ENCODE data around the gene FANK1. TPM values are rescaled to one million over a fixed set of nuclear protein-coding genes. Genes with fewer than 3 reads are reported as not detected.
"Not testable (repeated sequence)": the region's sequence is repeated elsewhere in the genome, so short reads cannot be mapped to it uniquely, and the experiment has no call there.

Gene FANK1
- total and polyA plus RNA-seq, 2 donors from 2014 or later: 8.6 to 13.4 TPM

GRCh38 chr10:125892402-125892801 is 4.0 kb upstream of the FANK1 start:
- H3K4me1 ChIP-seq (ENCODE audit: control insufficient read depth in 2 of 3, insufficient read depth in 2 of 3, low read depth in 1 of 3, low read length in 3 of 3); intact Hi-C loops (cut with DNase I); H3K27ac ChIP-seq (ENCODE audit: low read depth in 2 of 2, low read length in 2 of 2); DNase-seq; H3K9ac ChIP-seq (ENCODE audit: low read length in 3 of 3); FAIRE-seq; H3K36me3 ChIP-seq (ENCODE audit: control insufficient read depth in 2 of 3, insufficient read depth in 3 of 3, low read length in 3 of 3); H3K9me3 ChIP-seq (ENCODE audit: control insufficient read depth in 2 of 3, insufficient read depth in 1 of 3, low read length in 3 of 3); H3K27me3 ChIP-seq (ENCODE audit: control insufficient read depth, insufficient read depth, low read length); H3K4me3 ChIP-seq (ENCODE audit: low read length in 3 of 3): not testable (repeated sequence)

GRCh38 chr10:125894176-125894575 is 2.2 kb upstream of the FANK1 start:
- intact Hi-C loops (cut with DNase I); H3K9me3 ChIP-seq (ENCODE audit: control insufficient read depth in 2 of 3, insufficient read depth in 1 of 3, low read length in 3 of 3); DNase-seq; H3K27me3 ChIP-seq (ENCODE audit: control insufficient read depth, insufficient read depth, low read length); H3K27ac ChIP-seq (ENCODE audit: low read depth in 2 of 2, low read length in 2 of 2); H3K4me1 ChIP-seq (ENCODE audit: control insufficient read depth in 2 of 3, insufficient read depth in 2 of 3, low read depth in 1 of 3, low read length in 3 of 3); H3K4me3 ChIP-seq (ENCODE audit: low read length in 3 of 3); H3K9ac ChIP-seq (ENCODE audit: low read length in 3 of 3); FAIRE-seq; H3K36me3 ChIP-seq (ENCODE audit: control insufficient read depth in 2 of 3, insufficient read depth in 3 of 3, low read length in 3 of 3): not testable (repeated sequence)

- Histone ChIP-seq H3K9ac (ENCODE audit: low read length in 3 of 3) (peak overlapping the region; percentile 49 to 73 (median 61)), H3K4me3 (ENCODE audit: low read length in 3 of 3) (peak overlapping the region; percentile 60 to 71 (median 65)), H3K27ac (ENCODE audit: low read depth in 2 of 2, low read length in 2 of 2) (peak overlapping the region; percentile 37 to 57)
- DNase-seq: peak; percentile 76 to 89 (median 81)
- H3K27me3 ChIP-seq (ENCODE audit: control insufficient read depth, insufficient read depth, low read length); H3K9me3 ChIP-seq (ENCODE audit: control insufficient read depth in 2 of 3, insufficient read depth in 1 of 3, low read length in 3 of 3); FAIRE-seq; H3K36me3 ChIP-seq (ENCODE audit: control insufficient read depth in 2 of 3, insufficient read depth in 3 of 3, low read length in 3 of 3); H3K4me1 ChIP-seq (ENCODE audit: control insufficient read depth in 2 of 3, insufficient read depth in 2 of 3, low read depth in 1 of 3, low read length in 3 of 3); intact Hi-C loops (cut with DNase I): not testable (repeated sequence)
Measured at GRCh38 chr10:125895130-125896087, 955 bp upstream of the FANK1 start.

GRCh38 chr10:125897317-125897716 is 953 bp downstream of the FANK1 start:
- H3K9me3 ChIP-seq (ENCODE audit: control insufficient read depth in 2 of 3, insufficient read depth in 1 of 3, low read length in 3 of 3); H3K4me1 ChIP-seq (ENCODE audit: control insufficient read depth in 2 of 3, insufficient read depth in 2 of 3, low read depth in 1 of 3, low read length in 3 of 3); H3K27me3 ChIP-seq (ENCODE audit: control insufficient read depth, insufficient read depth, low read length); H3K9ac ChIP-seq (ENCODE audit: low read length in 3 of 3); DNase-seq; FAIRE-seq; H3K36me3 ChIP-seq (ENCODE audit: control insufficient read depth in 2 of 3, insufficient read depth in 3 of 3, low read length in 3 of 3); intact Hi-C loops (cut with DNase I); H3K27ac ChIP-seq (ENCODE audit: low read depth in 2 of 2, low read length in 2 of 2): not testable (repeated sequence)
- peak overlapping the region in 1 of 3 donors; percentile 70 for H3K4me3 ChIP-seq (ENCODE audit: low read length in 3 of 3)

GRCh38 chr10:125900963-125901362 is 4.6 kb downstream of the FANK1 start:
- H3K4me3 ChIP-seq (ENCODE audit: low read length in 3 of 3); H3K27me3 ChIP-seq (ENCODE audit: control insufficient read depth, insufficient read depth, low read length); H3K9ac ChIP-seq (ENCODE audit: low read length in 3 of 3); H3K36me3 ChIP-seq (ENCODE audit: control insufficient read depth in 2 of 3, insufficient read depth in 3 of 3, low read length in 3 of 3); intact Hi-C loops (cut with DNase I); H3K4me1 ChIP-seq (ENCODE audit: control insufficient read depth in 2 of 3, insufficient read depth in 2 of 3, low read depth in 1 of 3, low read length in 3 of 3); H3K9me3 ChIP-seq (ENCODE audit: control insufficient read depth in 2 of 3, insufficient read depth in 1 of 3, low read length in 3 of 3); DNase-seq; FAIRE-seq; H3K27ac ChIP-seq (ENCODE audit: low read depth in 2 of 2, low read length in 2 of 2): not testable (repeated sequence)

GRCh38 chr10:125903135-125903640 is 6.8 kb downstream of the FANK1 start:
- H3K4me3 ChIP-seq (ENCODE audit: low read length in 3 of 3); H3K9ac ChIP-seq (ENCODE audit: low read length in 3 of 3); H3K27ac ChIP-seq (ENCODE audit: low read depth in 2 of 2, low read length in 2 of 2); FAIRE-seq; DNase-seq; intact Hi-C loops (cut with DNase I); H3K27me3 ChIP-seq (ENCODE audit: control insufficient read depth, insufficient read depth, low read length); H3K9me3 ChIP-seq (ENCODE audit: control insufficient read depth in 2 of 3, insufficient read depth in 1 of 3, low read length in 3 of 3); H3K36me3 ChIP-seq (ENCODE audit: control insufficient read depth in 2 of 3, insufficient read depth in 3 of 3, low read length in 3 of 3); H3K4me1 ChIP-seq (ENCODE audit: control insufficient read depth in 2 of 3, insufficient read depth in 2 of 3, low read depth in 1 of 3, low read length in 3 of 3): not testable (repeated sequence)

GRCh38 chr10:125905069-125905994 is 9.0 kb downstream of the FANK1 start:
- H3K27me3 ChIP-seq (ENCODE audit: control insufficient read depth, insufficient read depth, low read length); H3K9me3 ChIP-seq (ENCODE audit: control insufficient read depth in 2 of 3, insufficient read depth in 1 of 3, low read length in 3 of 3); H3K9ac ChIP-seq (ENCODE audit: low read length in 3 of 3); DNase-seq; H3K27ac ChIP-seq (ENCODE audit: low read depth in 2 of 2, low read length in 2 of 2); H3K4me3 ChIP-seq (ENCODE audit: low read length in 3 of 3); FAIRE-seq; intact Hi-C loops (cut with DNase I); H3K4me1 ChIP-seq (ENCODE audit: control insufficient read depth in 2 of 3, insufficient read depth in 2 of 3, low read depth in 1 of 3, low read length in 3 of 3); H3K36me3 ChIP-seq (ENCODE audit: control insufficient read depth in 2 of 3, insufficient read depth in 3 of 3, low read length in 3 of 3): not testable (repeated sequence)

Data from kidney (tissue), 11 donors.